GM12878 (cell line): ENCODE measurements around the gene ATG13. TPM values are rescaled to one million over a fixed set of nuclear protein-coding genes. Genes with fewer than 3 reads are reported as not detected.

Source experiments
- ATAC-seq: fragments of 200-7000 bp; cut with Tn5 transposase; 3 replicates; pipeline ENCODE4 v1.9.1; 2020; ENCODE audit warnings: mild to moderate bottlenecking, moderate library complexity
- BruUV-seq: library from RNA; stranded (reverse); fragments of 400-500 nt; replicated peaks from 2 replicates; lab custom pipeline; 2021; lab: Mats Ljungman, UMichigan
- CTCF ChIA-PET: fragments of 300-600 bp; sonication (Branson Sonifier 250); formaldehyde crosslinking; extraction: SDS; loops from one replicate; lab custom pipeline; 2021; ENCODE audit warnings: inconsistent platforms; lab: Yijun Ruan, JAX
- POLR2A ChIA-PET: fragments of 350-600 bp; formaldehyde crosslinking; extraction: SDS; loops from one replicate; lab custom pipeline; 2021; ENCODE audit warnings: inconsistent platforms; lab: Charles Lee
- RAD21 ChIA-PET: fragments of 300-600 bp; sonication (Branson Sonifier 250); formaldehyde crosslinking; loops from one replicate; lab custom pipeline; 2023; ENCODE audit warnings: antibody characterized with exemption; ENCODE audit not compliant: unreplicated experiment; lab: Charles Lee
- SMC1A ChIA-PET: fragments of 300-600 bp; sonication (Branson Sonifier 250); formaldehyde crosslinking; loops from one replicate; lab custom pipeline; 2023; ENCODE audit not compliant: unreplicated experiment, uncharacterized antibody; lab: Charles Lee
- DNase-seq: peaks from one replicate; pipeline ENCODE4 v3.0.0-alpha.2; 2011; ENCODE audit warnings: low read depth, low spot score
- FAIRE-seq: peaks from 3 replicates; lab custom pipeline; 2011; peaks lifted over from hg19 to GRCh38; lab: Jason Lieb, UNC
- H2AFZ ChIP-seq: 2 replicates; pipeline ENCODE4 v1.6.0; 2011; ENCODE audit warnings: low read depth, low read length, control low read depth; ENCODE audit not compliant: control insufficient read depth
- H3K27ac ChIP-seq: 2 replicates; pipeline ENCODE4 v1.5.1; 2011; ENCODE audit warnings: control low read depth; ENCODE audit not compliant: control insufficient read depth, insufficient read depth
- H3K27me3 ChIP-seq, 2 experiments: replicated peaks in 1 of 2; 2 replicates each; pipeline versions ENCODE4 v1.6.0 to v1.6.1; 2011; ENCODE audit warnings: low read length in 1 of 2; ENCODE audit not compliant: control insufficient read depth in 2 of 2, insufficient read depth in 2 of 2
- H3K36me3 ChIP-seq, 2 experiments: 2 replicates each; pipeline ENCODE4 v1.5.1; 2011; ENCODE audit warnings: low read length in 1 of 2; ENCODE audit not compliant: control insufficient read depth in 2 of 2, insufficient read depth in 2 of 2
- H3K4me1 ChIP-seq: 2 replicates; pipeline ENCODE4 v1.6.1; 2011; ENCODE audit warnings: mild to moderate bottlenecking, low read length, moderate library complexity, mixed read lengths; ENCODE audit not compliant: control insufficient read depth, insufficient read depth
- H3K4me2 ChIP-seq: 2 replicates; pipeline ENCODE4 v1.6.0; 2011; ENCODE audit warnings: control low read depth; ENCODE audit not compliant: control insufficient read depth, insufficient read depth
- H3K4me3 ChIP-seq: fragments of 200-600 bp; sonication (generic); 2 replicates; pipeline ENCODE4 v1.5.1; 2016
- H3K79me2 ChIP-seq: 2 replicates; pipeline ENCODE4 v1.6.0; 2011; ENCODE audit warnings: low read length; ENCODE audit not compliant: control insufficient read depth, insufficient read depth
- H3K9ac ChIP-seq: 2 replicates; pipeline ENCODE4 v1.8.0; 2011; ENCODE audit warnings: low read length, control low read depth, mixed read lengths; ENCODE audit not compliant: control insufficient read depth, insufficient read depth
- H3K9me3 ChIP-seq: replicated peaks from 3 replicates; pipeline ENCODE4 v1.5.1; 2011; ENCODE audit warnings: mild to moderate bottlenecking, low read length; ENCODE audit not compliant: control insufficient read depth, insufficient read depth
- H4K20me1 ChIP-seq: 2 replicates; pipeline ENCODE4 v1.6.0; 2011; ENCODE audit not compliant: control insufficient read depth, insufficient read depth
- ETV6 ChIP-seq, 2 experiments: fragments of 450-650 bp in 1 of 2; IDR thresholded peaks in 1 of 2; conservative IDR thresholded peaks in 1 of 2; 2 replicates each; pipeline ENCODE4 v1.6.1; 2014; ENCODE audit warnings: antibody characterized with exemption in 1 of 2, borderline replicate concordance in 1 of 2, low read depth in 1 of 2, mild to moderate bottlenecking in 1 of 2, moderate library complexity in 1 of 2
- EZH2 ChIP-seq: IDR thresholded peaks from 2 replicates; pipeline ENCODE4 v1.6.1; 2012; ENCODE audit warnings: low read depth, mild to moderate bottlenecking, control low read depth, inconsistent platforms, low read length, borderline replicate concordance; ENCODE audit not compliant: control insufficient read depth
- FOXK2 ChIP-seq: fragments of 450-650 bp; IDR thresholded peaks from 2 replicates; pipeline ENCODE4 v1.6.1; 2017; ENCODE audit warnings: mild to moderate bottlenecking, moderate library complexity
- PML ChIP-seq: IDR thresholded peaks from 2 replicates; pipeline ENCODE4 v1.6.1; 2012; ENCODE audit warnings: low read length, inconsistent platforms
- SIN3A ChIP-seq: IDR thresholded peaks from 2 replicates; pipeline ENCODE4 v1.6.1; 2012; ENCODE audit warnings: low read depth, low read length, improper control_type of control experiment
- SIX5 ChIP-seq: IDR thresholded peaks from 2 replicates; pipeline ENCODE4 v1.6.1; 2011; ENCODE audit warnings: mild to moderate bottlenecking, low read depth, low read length, moderate library complexity; ENCODE audit not compliant: severe bottlenecking
- ZSCAN29 ChIP-seq: fragments of 450-650 bp; IDR thresholded peaks from 2 replicates; pipeline ENCODE4 v1.6.1; 2017; ENCODE audit warnings: mild to moderate bottlenecking, moderate library complexity
- WGBS: methylation state at CpG from one replicate; pipeline ENCODE4 v1.1.6; 2016; ENCODE audit warnings: low lambda C conversion rate; ENCODE audit not compliant: insufficient replicate concordance, insufficient coverage; ENCODE audit errors: missing lambda C conversion rate; 5-methylcytosine and 5-hydroxymethylcytosine counted together
- in situ Hi-C: fragments of 300-500 bp; cut with MboI; formaldehyde crosslinking; loops from 9 replicates; pipeline ENCODE4 v1.14.3; 2018; ENCODE audit warnings: mixed read lengths
- intact Hi-C: fragments of 100-400 bp; cut with micrococcal nuclease; formaldehyde crosslinking; loops from one replicate; pipeline ENCODE4 v1.14.2; 2022; ENCODE audit not compliant: unreplicated experiment
- polyA plus RNA-seq, 11 experiments: library from polyadenylated mRNA; depleted of rRNA in 4 of 11; unstranded in 6 of 11; stranded (reverse) in 5 of 11; fragments of >200 nt; fragmentation: Nextera tagmentation in 4 of 11; fragmentation: Illumina TruSeq in 1 of 11; extraction: Ambion mirVana in 4 of 11; extraction: Trizol in 1 of 11; gene quantifications; 1 replicate in 1 of 11; 2 replicates in 10 of 11; pipeline versions ENCODE4 v1.2.1 to v1.2.3, GENCODE V29; 2011 to 2016; ENCODE audit warnings: inconsistent platforms in 2 of 11, missing spikeins in 2 of 11, low read depth in 1 of 11
- total RNA-seq, 4 experiments: library from RNA; depleted of rRNA in 3 of 4; stranded (reverse); fragments of >200 nt in 3 of 4; fragmentation: Illumina TruSeq in 1 of 4; extraction: Trizol in 1 of 4; gene quantifications; 2 replicates each; pipeline versions ENCODE4 v1.2.1 to v1.2.3, GENCODE V29; 2013 to 2021
- TF ChIP-seq, protein P1 (sequence below): fragments of 450-650 bp; formaldehyde crosslinking; IDR thresholded peaks from 2 replicates; pipeline ENCODE4 v1.4.0; 2020; ENCODE audit warnings: mild to moderate bottlenecking, moderate library complexity

The ATG13 gene
- total and polyA plus RNA-seq, 10 of the 15 experiments (the other 5 are each of a cell fraction or from before 2014, with no cell fraction given): 10.9 to 61.6 (median 50.9) TPM

DNA sequence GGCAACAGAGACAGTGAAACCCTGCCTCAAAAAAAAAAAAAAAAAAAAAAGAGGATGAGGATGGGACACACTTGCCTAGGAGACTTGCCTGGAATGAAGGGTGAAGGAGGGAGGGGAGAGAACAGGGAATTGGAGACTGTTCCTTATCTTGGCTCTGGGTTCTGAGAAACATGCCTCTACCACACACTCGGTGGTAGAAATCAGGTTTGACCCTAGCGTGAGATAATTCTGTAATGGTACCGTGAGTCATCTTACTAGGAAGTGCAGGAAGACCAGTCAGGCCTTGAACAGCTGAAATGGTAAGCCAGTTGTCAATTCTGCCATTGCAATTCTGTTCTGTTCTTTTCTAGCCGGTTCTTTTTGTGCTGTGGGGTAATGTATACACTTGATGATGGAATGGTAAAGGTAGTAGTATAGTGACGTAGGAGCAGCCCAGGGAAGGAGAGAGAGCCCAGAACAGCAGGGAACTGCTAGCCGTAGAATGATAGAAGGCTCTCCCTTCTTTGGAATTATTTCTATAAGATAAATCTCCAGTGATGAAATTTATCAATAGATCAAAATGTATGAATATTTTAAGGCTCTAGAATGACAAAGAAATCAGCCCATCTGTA, 19.6 kb upstream of the ATG13 start:
- no peaks in the 10 kb centered on the region for H3K27me3 ChIP-seq
- H3K4me1 ChIP-seq: 0 out of 2 replicates have a peak, but pooled peaks cover 3% of the 10 kb centered on the region
- no peak overlapping the region for H3K4me2 ChIP-seq
- in situ Hi-C loops: no loop called here
- H3K9ac ChIP-seq: no peak overlapping the region
- SMC1A ChIA-PET: no interaction called here
- RAD21 ChIA-PET: no interaction called here
- no peak for FAIRE-seq
- no peak overlapping the region for H2AFZ ChIP-seq
- peaks cover 11% of the 10 kb centered on the region for H3K79me2 ChIP-seq
- H3K36me3 ChIP-seq: no peaks in the 10 kb centered on the region
- no peaks in the 10 kb centered on the region for H3K9me3 ChIP-seq
- WGBS: 87% methylated on average over 6 of the region's 6 CpGs
- POLR2A ChIA-PET: no interaction called here
- H3K4me3 ChIP-seq: no peak overlapping the region
- no peak for TF ChIP-seq SIN3A
- TF ChIP-seq FOXK2: no peak
- TF ChIP-seq ETV6 (conservative IDR thresholded peaks at IDR 0.05 in 1 of 2, IDR thresholded peaks at IDR 0.05 in 1 of 2; ENCODE audit: borderline replicate concordance in 1 of 2, low read depth in 1 of 2): no peak
- no peak for TF ChIP-seq SIX5
- no peak for TF ChIP-seq ZSCAN29
- TF ChIP-seq PML: no peak
- TF ChIP-seq, protein P1, sequence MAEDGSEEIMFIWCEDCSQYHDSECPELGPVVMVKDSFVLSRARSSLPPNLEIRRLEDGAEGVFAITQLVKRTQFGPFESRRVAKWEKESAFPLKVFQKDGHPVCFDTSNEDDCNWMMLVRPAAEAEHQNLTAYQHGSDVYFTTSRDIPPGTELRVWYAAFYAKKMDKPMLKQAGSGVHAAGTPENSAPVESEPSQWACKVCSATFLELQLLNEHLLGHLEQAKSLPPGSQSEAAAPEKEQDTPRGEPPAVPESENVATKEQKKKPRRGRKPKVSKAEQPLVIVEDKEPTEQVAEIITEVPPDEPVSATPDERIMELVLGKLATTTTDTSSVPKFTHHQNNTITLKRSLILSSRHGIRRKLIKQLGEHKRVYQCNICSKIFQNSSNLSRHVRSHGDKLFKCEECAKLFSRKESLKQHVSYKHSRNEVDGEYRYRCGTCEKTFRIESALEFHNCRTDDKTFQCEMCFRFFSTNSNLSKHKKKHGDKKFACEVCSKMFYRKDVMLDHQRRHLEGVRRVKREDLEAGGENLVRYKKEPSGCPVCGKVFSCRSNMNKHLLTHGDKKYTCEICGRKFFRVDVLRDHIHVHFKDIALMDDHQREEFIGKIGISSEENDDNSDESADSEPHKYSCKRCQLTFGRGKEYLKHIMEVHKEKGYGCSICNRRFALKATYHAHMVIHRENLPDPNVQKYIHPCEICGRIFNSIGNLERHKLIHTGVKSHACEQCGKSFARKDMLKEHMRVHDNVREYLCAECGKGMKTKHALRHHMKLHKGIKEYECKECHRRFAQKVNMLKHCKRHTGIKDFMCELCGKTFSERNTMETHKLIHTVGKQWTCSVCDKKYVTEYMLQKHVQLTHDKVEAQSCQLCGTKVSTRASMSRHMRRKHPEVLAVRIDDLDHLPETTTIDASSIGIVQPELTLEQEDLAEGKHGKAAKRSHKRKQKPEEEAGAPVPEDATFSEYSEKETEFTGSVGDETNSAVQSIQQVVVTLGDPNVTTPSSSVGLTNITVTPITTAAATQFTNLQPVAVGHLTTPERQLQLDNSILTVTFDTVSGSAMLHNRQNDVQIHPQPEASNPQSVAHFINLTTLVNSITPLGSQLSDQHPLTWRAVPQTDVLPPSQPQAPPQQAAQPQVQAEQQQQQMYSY (CRISPR knock-in tag): no peak
- TF ChIP-seq EZH2: no peak
- CTCF ChIA-PET: interaction anchor here (0.7 kb wide), 1 partner anchor 20 kb away, joined by 3 read pairs; no protein-coding TSS in a partner anchor
- H4K20me1 ChIP-seq: no peaks in the 10 kb centered on the region
- no peak for ATAC-seq
- BruUV-seq: no TSS peak
- intact Hi-C loops: no loop called here
- DNase-seq: no peak
- H3K27ac ChIP-seq: no peak overlapping the region
